ENCODE results near the gene ANK3.

The ANK3 gene

DNA sequence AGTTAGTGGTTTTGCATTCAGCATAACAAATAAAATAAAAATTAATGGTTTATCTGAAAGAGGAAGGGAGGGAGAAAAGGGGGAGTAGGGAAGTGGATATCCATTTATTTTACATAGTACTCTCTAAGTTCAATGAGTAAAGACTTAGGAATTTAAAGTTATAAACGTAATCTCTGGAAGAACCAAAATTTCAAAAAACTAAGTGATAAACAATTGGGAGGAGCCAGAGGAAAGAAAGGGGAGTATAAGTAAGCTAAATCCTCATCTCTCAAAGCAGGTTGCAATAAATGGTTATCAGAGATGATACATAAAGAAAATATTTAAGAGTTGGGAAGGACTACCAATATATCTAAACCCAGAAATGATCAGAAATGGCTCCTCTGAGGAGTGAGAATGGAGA, 46.4 kb downstream of the ANK3 start:
- DNase-seq (ENCODE audit: low spot score), result no peak

DNA sequence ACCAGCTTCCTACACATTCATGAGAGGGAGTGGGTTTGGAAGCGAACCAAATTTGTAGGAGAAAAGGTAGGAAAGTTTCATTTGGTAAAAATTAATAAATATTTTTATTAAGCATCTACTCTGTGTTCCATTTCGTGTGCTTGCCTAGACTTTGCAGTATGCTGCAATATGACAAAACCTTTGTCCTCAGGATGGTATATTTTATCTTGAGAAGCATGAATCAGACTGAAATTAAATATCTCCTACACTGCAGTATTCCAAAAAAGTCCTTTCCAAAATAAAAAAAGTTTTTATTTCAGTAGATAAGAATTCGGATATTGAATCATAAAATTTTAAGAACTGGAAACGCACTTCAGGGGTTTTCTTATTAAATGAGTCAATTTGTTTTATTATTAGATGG, 47.7 kb downstream of the ANK3 start:
- DNase-seq (ENCODE audit: low spot score), result no peak

DNA sequence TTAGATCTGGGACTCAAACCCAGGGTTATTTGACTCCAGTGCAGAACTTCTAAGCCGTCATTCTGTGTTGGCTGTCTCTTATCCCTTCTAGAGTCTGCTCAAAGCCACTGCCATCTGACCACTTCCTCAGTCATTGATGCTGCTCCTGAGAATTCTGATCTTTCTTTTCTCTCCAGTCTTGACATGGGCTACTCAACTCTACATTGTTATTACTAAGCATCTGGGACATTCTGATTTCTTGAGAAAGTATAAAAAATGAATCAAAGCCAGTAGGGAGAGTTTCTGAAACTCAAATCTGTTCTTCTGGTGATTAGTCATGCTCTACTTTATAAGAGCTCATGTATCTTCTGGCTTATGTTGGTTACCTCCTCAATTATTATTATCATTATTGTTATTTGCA, 48.7 kb downstream of the ANK3 start:
- DNase-seq (ENCODE audit: low spot score), result no peak

DNA sequence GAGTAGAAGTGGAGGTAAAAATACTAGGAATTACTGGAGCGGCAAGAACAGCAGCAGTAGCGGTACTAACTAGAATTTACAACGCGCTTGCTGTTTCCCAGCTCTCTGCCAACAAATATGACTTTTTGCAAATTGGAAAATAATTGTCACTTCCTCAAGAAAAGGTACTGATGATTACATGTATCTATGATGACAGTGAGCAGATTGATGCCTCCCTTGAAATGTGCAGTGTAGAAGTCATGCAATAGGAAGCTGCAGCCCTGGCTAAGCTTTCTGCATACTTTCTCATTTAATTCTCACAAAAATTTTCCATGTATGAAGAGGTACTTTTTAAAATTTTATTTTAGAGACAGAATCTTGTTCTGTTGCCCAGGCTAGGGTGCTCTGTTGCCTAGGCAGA, 49.9 kb downstream of the ANK3 start:
- DNase-seq (ENCODE audit: low spot score), result no peak

DNA sequence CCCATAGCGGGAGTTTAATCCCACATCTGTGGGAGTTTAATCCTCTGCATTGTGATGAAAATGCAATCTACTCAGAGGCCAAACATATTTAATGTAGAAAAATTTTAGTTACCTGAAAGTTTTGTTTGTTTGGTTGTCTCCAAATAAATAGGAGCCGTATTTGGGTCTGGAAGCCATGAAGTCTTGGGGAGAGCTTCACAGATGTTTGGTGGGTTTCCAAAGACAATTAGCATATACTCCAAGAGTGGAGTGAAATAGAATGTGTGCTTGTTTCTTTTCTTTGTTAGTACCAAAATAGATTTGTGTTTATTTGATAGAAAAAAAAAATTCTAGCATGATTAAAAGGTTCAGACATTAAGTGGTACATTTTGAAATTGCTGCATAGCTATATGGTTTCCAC, 50.9 kb downstream of the ANK3 start:
- DNase-seq (ENCODE audit: low spot score), result no peak

DNA sequence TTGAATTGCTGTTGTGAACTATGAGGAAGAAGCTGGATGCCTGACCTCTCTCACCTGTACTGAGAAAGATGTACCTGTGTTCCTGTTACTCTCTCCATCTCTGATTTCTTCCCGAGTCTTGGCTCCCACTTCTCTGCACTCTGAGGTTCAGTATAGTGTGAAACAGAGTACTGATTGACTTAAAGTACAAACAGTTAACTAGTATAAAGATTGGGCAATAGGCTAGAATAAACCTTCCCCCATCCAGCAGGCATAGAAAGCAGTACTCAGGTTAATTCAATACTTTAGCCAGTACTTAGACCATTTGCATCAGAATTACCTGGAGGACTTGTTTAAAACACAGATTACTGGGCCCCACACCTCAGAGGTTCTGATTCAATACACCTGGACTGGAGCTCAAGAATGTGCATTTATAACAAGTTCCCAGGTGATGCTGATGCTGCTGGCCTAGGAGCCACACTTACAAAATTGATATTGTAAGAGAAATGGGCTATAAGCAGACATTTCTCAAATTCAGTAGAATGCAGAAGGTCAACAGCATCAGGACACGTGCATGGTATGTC, 51.6 kb downstream of the ANK3 start:
- DNase-seq (ENCODE audit: low spot score), result no peak

DNA sequence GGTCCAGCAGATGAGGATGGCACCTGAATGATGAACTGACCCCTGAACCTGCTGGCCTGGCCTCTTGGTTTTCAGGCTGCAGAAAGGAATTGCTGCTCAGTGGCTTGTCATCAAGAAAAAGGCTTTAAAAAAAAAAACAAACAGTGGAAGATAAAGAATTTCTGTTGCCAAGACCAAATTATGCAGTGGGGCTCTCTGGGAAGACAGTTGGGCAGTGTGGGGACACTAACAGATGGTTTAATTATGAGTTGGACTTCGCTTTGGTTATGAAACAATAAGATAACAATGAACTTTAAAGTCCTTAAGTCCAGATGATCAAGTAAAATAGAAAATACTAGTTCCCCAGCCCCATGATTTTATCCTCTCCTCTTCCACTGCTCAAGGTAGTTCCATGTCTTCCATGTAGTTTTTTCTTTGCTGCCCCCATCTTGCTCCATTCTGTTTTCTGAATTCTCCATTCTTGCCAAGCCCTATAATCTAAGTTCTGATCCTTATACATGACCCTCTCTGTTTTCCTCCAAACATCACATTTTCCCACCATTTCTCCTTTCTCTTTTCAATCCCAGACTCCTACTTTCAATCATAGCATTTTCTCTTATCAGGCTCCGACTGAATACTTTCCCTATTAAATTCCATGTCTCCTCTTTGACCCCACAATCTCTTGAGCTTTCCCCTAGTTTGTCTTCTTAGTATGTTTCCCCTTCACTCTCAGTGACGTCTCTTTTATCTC, 52.6 kb downstream of the ANK3 start:
- no peak for DNase-seq (ENCODE audit: low spot score)

DNA sequence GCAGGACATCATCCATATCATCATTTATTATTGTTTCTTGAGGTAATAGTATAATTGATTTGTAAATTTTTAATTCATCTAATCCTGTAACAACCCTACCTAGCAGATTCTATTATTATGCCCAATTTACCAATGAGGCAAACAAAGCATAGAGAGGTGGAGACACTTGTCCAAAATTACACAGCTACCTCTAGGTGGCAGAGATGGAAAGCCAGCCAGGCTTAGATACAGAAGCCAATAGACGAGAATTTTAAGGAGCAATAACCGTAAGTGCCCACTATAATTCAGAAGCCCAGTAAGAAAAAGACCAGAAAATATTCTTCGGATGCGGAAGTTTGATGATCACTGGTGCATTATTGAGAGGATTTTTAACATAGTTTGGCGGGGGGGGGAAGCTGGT, 54.0 kb downstream of the ANK3 start:
- no peak for DNase-seq (ENCODE audit: low spot score)

DNA sequence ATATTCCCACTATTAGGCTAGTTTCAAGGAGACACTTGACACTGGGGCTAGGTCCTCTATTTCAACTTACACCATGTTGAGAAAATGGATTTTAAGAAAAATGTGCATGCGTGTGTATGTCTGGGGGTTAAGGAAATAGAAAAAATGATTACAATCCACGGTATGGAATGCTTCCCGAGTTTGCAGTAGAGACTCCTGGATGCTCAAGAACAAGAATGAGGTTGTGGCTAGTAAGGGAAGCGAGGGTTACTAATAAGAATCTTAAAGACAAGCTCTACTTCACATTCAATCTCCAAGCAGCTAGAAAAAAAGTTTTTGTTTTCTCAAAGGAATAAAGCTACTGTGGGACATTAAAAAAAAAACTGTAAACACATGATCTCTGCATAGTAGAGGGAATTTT, 54.7 kb downstream of the ANK3 start:
- no peak for DNase-seq (ENCODE audit: low spot score)

DNA sequence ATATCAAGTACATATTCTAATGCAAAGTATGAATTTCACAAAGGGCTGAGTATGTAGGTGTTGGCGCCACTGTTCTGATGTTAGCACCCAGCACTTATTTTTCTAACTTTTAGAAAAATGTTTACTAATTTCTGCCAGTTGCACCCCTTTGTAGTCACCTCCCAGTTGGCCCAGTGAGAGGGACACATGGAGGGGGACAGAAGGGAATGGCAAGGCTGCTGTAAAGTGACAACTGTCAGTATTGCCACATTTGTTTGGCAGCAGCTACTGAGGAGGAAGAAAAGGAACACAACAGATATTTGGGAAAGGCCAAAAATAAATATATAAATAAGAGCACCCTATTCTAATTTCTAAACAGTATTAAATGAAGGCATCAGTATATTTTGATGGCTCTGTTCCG, 57.3 kb downstream of the ANK3 start:
- DNase-seq (ENCODE audit: low spot score), result no peak

DNA sequence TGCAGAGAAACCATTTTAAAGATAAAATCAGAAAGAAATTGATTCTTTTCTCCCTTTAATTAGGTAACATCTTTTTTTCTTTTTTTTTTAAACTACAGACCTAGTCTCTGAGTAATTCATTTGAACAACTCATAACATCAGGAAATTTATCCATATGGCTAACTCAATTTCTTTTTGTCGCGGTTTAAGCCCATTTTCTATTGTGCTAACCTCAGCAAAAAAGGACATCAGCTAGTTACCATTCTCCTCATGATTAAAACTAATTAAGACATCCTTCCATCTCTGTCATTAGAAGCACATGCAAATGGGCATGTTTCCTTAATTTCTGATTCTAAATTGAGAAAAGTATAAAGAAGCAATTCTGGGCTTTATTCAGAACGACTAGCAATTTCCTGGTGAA, 57.8 kb downstream of the ANK3 start:
- no peak for DNase-seq (ENCODE audit: low spot score)

DNA sequence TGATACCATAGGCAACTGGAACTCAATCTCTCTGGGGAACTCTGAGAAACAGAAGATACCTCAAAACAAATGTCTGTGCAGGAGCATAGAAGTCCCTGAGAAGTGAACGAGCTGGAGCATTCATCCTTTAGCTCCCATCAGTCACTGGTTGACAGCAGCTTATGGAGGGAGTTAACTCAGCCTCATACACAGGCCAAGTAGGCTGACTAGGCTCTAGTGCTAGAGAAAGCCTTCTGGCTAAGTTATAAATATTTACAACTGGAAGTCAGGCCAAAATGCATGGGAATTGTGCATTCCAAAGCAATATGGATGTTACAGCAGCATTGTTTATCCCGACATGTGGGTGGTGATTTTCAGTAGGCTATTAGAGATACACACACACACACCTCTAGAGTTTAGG, 66.5 kb downstream of the ANK3 start:
- DNase-seq (ENCODE audit: low spot score), result no peak

DNA sequence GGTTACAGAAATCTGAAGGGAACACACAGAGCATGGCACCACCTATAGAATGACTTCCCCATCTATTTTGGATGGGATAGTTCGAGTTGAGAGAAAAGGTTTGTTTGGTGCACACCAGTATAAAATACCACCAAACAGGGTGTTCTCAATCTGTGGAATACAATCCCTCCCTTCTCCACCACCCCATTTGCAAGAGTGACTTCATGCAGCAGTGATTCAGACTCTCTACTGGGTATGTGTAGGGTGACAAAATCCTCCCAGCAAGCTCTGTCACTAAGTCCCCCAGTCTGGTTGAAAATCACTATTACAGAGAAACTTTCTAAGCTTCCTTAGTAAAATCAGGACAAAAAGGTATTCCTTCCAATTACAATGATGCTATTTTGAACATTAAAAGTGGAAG, 69.0 kb downstream of the ANK3 start:
- no peak for DNase-seq (ENCODE audit: low spot score)

DNA sequence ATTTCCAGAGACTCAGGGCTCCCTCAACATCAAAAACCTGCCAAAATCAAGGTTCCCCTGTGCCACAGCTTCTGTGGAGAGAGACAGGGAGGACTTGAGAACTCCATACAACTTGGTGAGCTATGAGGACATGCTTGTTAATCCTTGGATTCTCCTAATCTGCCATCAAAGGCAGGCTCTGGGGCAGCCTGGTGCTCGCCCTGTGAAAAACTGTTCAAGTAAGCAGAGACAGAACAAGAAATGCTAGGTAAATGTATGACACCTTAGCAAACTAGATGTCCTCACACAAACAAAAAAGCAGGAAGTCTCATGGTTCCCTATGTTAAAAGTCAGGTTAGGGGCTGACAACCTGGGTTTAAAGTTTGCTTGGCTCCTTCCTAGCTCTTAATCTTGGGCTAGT, 73.6 kb downstream of the ANK3 start:
- DNase-seq (ENCODE audit: low spot score), result no peak

DNA sequence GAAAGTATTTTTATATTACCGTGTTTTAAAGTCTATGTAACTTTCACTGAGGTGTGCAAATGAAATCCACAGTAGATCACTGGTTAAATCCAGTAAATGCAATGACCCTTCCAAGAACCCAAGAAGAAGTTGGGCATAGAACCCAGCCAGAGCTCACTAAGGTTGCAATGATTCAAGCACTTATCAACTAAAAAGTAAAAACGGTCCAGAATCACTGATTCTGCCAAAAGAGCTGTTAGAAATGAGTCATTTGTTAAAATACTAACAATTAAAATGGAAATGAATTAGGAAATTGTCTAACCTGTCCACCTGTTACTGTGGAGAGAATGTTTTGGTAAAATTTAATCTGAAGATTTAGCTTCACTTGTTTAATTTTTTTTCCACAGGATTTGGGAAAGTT, 74.4 kb downstream of the ANK3 start:
- no peak for DNase-seq (ENCODE audit: low spot score)

DNA sequence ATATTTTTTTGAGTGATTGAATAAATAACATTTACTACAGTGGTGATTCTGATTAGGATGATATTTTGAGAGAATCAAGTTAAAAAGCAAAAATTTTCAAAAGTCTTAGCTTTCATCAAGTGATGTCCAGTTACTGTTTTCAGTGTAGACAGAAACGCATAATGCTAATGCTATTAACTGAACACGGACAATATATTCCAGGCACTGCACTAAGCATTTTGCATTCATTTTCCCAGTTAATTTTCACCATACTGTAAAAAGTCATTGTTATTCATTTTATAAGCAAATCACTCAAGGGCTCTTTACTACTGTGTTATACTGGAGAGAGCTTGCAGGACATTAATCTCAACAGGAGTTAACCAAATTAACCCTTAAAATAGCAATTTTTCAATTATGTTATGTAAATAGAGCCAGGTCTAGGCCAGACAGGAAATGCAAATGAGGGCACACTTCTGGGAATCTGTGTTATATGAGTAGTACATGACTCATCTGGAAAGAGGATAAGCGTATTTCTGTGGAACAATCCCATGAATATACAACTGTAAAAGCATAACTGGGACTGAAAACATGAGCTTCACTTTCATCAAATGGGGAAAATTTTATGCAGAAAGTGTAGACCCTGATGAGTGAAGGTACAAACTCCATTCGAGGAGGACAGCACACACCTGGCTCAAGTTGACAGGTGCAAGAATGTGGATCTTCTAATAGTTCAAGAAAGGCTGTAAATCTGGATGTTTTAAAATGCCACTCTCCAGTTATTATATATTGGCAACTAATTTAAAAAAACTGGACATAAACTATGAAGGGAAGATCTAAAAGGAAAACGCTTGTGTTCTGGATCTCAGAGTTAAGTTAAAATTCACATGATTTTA, 75.4 kb downstream of the ANK3 start:
- peak; percentile 57 for DNase-seq (ENCODE audit: low spot score)

DNA sequence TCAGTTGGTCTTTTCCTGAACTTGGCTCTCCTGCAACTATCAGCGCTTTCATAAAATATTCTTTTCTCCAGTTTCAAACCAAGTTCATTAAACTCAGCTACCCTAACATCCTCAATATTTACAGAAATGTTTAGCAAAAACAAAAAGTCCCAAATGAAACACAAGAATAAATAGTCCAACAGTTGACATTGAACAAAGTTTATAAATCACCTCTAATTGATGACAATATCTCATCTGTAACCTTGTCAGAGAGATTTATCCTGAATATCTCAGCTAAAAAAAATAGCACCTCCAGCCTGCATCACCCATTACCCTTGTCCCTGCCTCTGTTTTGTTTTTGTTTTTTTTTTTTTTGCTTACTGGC, 76.1 kb downstream of the ANK3 start:
- no peak for DNase-seq (ENCODE audit: low spot score)

DNA sequence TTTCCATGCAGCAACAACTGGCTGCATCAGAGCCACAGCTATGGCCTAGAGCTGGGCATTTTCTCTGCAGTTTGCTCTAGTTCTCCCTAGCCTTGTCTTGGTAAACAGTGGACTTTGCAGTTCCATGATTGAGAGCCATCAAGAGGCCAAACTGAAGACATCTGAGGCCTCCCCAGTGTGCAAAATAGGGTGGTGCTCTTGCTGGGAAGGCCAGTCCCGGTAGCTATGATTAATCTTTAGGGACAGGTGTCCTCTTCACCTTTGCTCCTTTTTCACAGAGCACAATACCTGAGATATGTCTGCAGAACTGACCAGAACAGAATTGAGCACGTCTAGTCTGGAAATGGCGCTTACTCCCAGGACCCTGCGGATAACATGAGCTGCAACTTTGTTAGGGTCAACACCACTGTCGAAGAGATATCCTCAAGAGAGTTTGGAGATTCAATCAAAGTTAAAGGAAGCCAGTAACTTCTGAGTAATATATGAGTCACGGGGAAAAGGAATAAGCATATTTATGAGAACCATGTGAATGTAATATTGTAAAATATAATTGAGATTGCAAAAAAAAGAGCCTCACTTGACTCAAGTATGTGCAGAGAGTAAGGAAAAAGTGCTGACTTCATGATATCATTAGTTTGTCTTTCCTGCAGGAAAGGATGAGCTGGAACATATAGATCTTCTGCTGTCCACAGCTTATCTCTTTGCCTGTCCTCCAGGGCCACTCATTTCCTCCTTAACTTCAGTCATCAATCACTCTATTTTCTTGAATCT, 76.7 kb downstream of the ANK3 start:
- DNase-seq (ENCODE audit: low spot score), result peak; percentile 48

DNA sequence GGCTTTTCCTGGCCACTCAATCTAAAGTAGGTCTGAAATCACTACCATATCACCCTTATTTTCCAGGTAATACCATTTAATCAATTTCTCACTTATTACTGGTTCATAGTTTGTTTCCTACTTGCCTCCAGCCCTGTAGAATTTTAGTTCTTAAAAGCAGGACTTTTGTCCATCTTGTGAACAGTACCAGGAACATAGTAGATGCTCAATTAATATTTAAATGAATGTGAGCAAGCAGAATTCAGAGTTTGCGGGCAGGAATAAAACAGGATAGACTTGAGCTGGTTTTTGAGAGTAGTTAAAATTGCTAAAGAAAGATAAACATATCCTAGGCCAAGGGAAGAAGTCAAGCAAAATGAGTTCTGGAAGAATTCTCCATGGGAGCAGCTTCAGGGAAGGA, 77.9 kb downstream of the ANK3 start:
- DNase-seq (ENCODE audit: low spot score), result no peak

DNA sequence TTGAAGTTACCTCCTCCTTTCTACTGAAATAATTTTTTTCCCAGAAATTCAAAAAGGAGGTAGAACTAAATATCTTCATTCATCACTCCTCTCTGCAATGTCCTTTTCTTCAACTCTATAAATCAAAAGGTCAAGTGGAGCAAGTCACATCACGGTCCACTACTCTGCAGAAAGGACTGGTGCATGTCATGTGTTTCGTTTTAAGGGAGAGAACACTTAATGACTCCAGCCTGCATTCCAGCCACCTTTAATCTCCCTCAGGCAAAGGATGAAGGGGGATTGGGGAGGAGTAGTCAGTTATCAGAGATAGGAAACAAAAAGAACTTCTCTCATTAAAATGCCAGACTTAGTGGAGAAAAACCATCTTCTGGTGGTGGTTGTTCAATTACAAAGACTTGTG, 78.9 kb downstream of the ANK3 start:
- no peak for DNase-seq (ENCODE audit: low spot score)

DNA sequence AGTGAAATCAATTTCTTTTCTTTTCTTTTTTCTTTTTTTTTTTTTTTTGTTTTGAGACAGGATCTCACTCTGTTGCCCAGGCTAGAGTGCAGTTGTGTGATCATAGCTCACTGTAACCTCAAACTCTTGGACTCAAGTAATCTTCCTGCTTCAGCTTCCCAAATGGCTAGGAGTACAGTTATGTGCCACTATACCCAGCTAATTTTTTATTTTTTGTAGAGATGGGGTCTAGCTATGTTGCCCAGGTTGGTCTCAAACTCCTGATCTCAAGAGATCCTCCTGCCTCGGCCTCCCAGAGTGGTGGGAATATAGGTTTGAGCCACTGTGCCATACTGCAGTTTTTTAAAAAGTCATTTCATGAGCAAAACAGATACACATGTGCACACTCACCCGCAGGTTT, 79.8 kb downstream of the ANK3 start:
- no peak for DNase-seq (ENCODE audit: low spot score)

DNA sequence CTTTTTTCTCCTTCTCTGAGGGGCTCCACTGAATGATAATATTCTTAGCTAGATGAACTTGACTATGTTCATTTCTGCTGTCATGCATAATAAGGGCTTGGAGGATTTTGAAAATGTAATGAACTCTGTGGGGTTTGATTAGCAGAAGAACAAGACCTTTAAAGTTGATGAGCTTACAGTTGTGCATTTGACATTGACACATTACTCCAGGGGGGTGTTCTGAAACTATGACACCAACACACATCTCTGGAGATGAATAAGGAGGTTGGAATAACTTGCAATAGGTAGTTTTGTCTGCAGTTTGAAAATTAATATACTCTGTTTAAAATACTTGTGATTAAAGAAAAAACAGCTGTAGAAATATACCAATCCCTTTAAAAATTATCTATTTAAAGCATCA, 80.3 kb downstream of the ANK3 start:
- no peak for DNase-seq (ENCODE audit: low spot score)
